Measurements from ENCODE around the gene LMF2. TPM values are rescaled to one million over a fixed set of nuclear protein-coding genes. Genes with fewer than 3 reads are reported as not detected.

LMF2 gene
- total RNA-seq, 1 experiment from 2014 or later: 42.4 TPM

GRCh38 chr22:50526108-50526833 is 18.8 kb upstream of the LMF2 start:
- no peaks in the 10 kb centered on the region for H3F3A ChIP-seq (ENCODE audit: low read length, unreplicated experiment)
- peak overlapping the region; percentile 98 for H3K4me2 ChIP-seq (ENCODE audit: low read length)
- intact Hi-C loops (cut with micrococcal nuclease): loop anchor here (5.0 kb wide), 2 partner anchors 36 to 96 kb away; partner anchors contain the start of gene SYCE3
- no TSS peak for BruUV-seq (replicated peaks)
- peaks cover 25% of the 10 kb centered on the region for H3K79me2 ChIP-seq (ENCODE audit: low read length)
- H2AFZ ChIP-seq (ENCODE audit: low read length): peak overlapping the region; percentile 75
- no peaks in the 10 kb centered on the region for H3K36me3 ChIP-seq (ENCODE audit: low read depth, low read length)
- ChIA-PET CTCF (interaction anchor here (0.5 to 2.7 kb wide), 3 partner anchors 18 to 95 kb away, joined by 3 to 16 read pairs (median 15); partner anchors contain the start of genes LMF2 and NCAPH2), POLR2A (ENCODE audit: unreplicated experiment) (interaction anchor here (0.7 to 1.7 kb wide), 3 partner anchors 18 to 40 kb away, joined by 3 to 8 read pairs (median 4); partner anchors contain the start of genes LMF2 and NCAPH2)
- peak; percentile 23 for ATAC-seq
- no peaks in the 10 kb centered on the region; the same call in 1 of the 2 replicates for H4K20me1 ChIP-seq (ENCODE audit: low read length)
- no peaks in the 10 kb centered on the region for H3K9me2 ChIP-seq (replicated peaks; ENCODE audit: low read length)
- H3K4me1 ChIP-seq (ENCODE audit: insufficient read depth, low read length): peaks cover 18% of the 10 kb centered on the region; the same call in 1 of the 2 replicates
- peak overlapping the region; percentile 78 for H3K27ac ChIP-seq (ENCODE audit: low read length)
- H3K4me3 ChIP-seq (ENCODE audit: low read length): peak overlapping the region; percentile 81
- peak; percentile 52 for TF ChIP-seq CTCF (conservative IDR thresholded peaks at IDR 0.05; ENCODE audit: low read depth, low read length)
- no peak for TF ChIP-seq EZH2 (IDR thresholded peaks at IDR 0.05; ENCODE audit: low read length, unreplicated experiment)
- TF ChIP-seq EZH2phosphoT487 (IDR thresholded peaks at IDR 0.05; ENCODE audit: borderline replicate concordance, low read length): no peak
- H3K27me3 ChIP-seq (ENCODE audit: low read length): no peaks in the 10 kb centered on the region
- peak; percentile 54 for DNase-seq
- peak overlapping the region; percentile 94 for H3K9ac ChIP-seq (ENCODE audit: low read length)
- H3K9me3 ChIP-seq (ENCODE audit: low read length): no peaks in the 10 kb centered on the region

GRCh38 chr22:50525858-50526107 is 18.3 kb upstream of the LMF2 start:
- Histone ChIP-seq H3F3A (ENCODE audit: low read length, unreplicated experiment) (no peaks in the 10 kb centered on the region), H4K20me1 (ENCODE audit: low read length) (no peaks in the 10 kb centered on the region; the same call in 1 of the 2 replicates), H3K9ac (ENCODE audit: low read length) (peak overlapping the region; percentile 94), H3K27me3 (ENCODE audit: low read length) (no peaks in the 10 kb centered on the region), H3K36me3 (ENCODE audit: low read depth, low read length) (no peaks in the 10 kb centered on the region), H3K27ac (ENCODE audit: low read length) (peak overlapping the region; percentile 78), H2AFZ (ENCODE audit: low read length) (peak overlapping the region; percentile 75), H3K9me2 (replicated peaks; ENCODE audit: low read length) (no peaks in the 10 kb centered on the region), H3K4me3 (ENCODE audit: low read length) (peak overlapping the region; percentile 81), H3K4me1 (ENCODE audit: insufficient read depth, low read length) (peaks cover 13% of the 10 kb centered on the region; the same call in 1 of the 2 replicates), H3K4me2 (ENCODE audit: low read length) (peak overlapping the region; percentile 98), H3K9me3 (ENCODE audit: low read length) (no peaks in the 10 kb centered on the region), H3K79me2 (ENCODE audit: low read length) (peaks cover 25% of the 10 kb centered on the region)
- CTCF ChIA-PET: interaction anchor here (0.5 to 2.7 kb wide), 4 partner anchors 18 to 95 kb away, joined by 3 to 16 read pairs (median 9); partner anchors contain the start of genes LMF2 and NCAPH2
- BruUV-seq (replicated peaks): no TSS peak
- POLR2A ChIA-PET (ENCODE audit: unreplicated experiment): interaction anchor here (0.5 to 1.7 kb wide), 4 partner anchors 18 to 57 kb away, joined by 3 to 8 read pairs (median 4); partner anchors contain the start of genes LMF2 and NCAPH2
- intact Hi-C loops (cut with micrococcal nuclease): loop anchor here (5.0 kb wide), 2 partner anchors 37 to 97 kb away; partner anchors contain the start of gene SYCE3
- no peak for TF ChIP-seq EZH2phosphoT487 (IDR thresholded peaks at IDR 0.05; ENCODE audit: borderline replicate concordance, low read length)
- TF ChIP-seq CTCF (conservative IDR thresholded peaks at IDR 0.05; ENCODE audit: low read depth, low read length): no peak
- no peak for TF ChIP-seq EZH2 (IDR thresholded peaks at IDR 0.05; ENCODE audit: low read length, unreplicated experiment)
- ATAC-seq (no peak), DNase-seq (no peak)
